Ishikawa (cell line): ENCODE results near the gene FAM120AOS.

Experiments used
- CEBPB ChIP-seq: IDR thresholded peaks from 2 replicates; pipeline ENCODE4 v1.6.1; 2012
- CREB1 ChIP-seq: IDR thresholded peaks from 2 replicates; pipeline ENCODE4 v1.6.1; 2012; ENCODE audit warnings: low read depth
- EGR1 ChIP-seq: IDR thresholded peaks from 2 replicates; pipeline ENCODE4 v1.6.1; 2012
- EP300 ChIP-seq: IDR thresholded peaks from 2 replicates; pipeline ENCODE4 v1.6.1; 2012; ENCODE audit warnings: borderline replicate concordance
- FOXM1 ChIP-seq: IDR thresholded peaks from 2 replicates; pipeline ENCODE4 v1.6.1; 2012; ENCODE audit warnings: low read depth, borderline replicate concordance
- MAX ChIP-seq: IDR thresholded peaks from 2 replicates; pipeline ENCODE4 v1.6.1; 2012
- NFIC ChIP-seq: IDR thresholded peaks from 2 replicates; pipeline ENCODE4 v1.6.1; 2012
- RAD21 ChIP-seq: IDR thresholded peaks from 2 replicates; pipeline ENCODE4 v1.6.1; 2012; ENCODE audit warnings: low read depth
- REST ChIP-seq: IDR thresholded peaks from 2 replicates; pipeline ENCODE4 v1.6.1; 2012; ENCODE audit warnings: low read depth, mild to moderate bottlenecking
- TAF1 ChIP-seq: IDR thresholded peaks from 2 replicates; pipeline ENCODE4 v1.6.1; 2012; ENCODE audit warnings: low read depth, mild to moderate bottlenecking
- TCF12 ChIP-seq: IDR thresholded peaks from 2 replicates; pipeline ENCODE4 v1.6.1; 2012; ENCODE audit warnings: low read depth
- TEAD4 ChIP-seq: IDR thresholded peaks from 2 replicates; pipeline ENCODE4 v1.6.1; 2012
- YY1 ChIP-seq: IDR thresholded peaks from 2 replicates; pipeline ENCODE4 v1.6.1; 2012; ENCODE audit warnings: low read depth
- ZBTB7A ChIP-seq: IDR thresholded peaks from 2 replicates; pipeline ENCODE4 v1.6.1; 2012; ENCODE audit warnings: low read depth
- TF ChIP-seq, protein P1 (sequence below): IDR thresholded peaks from 2 replicates; pipeline ENCODE4 v1.6.1; 2012

The FAM120AOS gene

GRCh38 chr9:93459432-93459847 is 6.1 kb upstream of the FAM120AOS start:
- no peak for TF ChIP-seq EP300
- TF ChIP-seq REST, result no peak
- no peak for TF ChIP-seq TEAD4
- TF ChIP-seq NFIC, result no peak
- no peak for TF ChIP-seq FOXM1
- no peak for TF ChIP-seq MAX
- TF ChIP-seq TCF12, result no peak
- no peak for TF ChIP-seq TAF1
- no peak for TF ChIP-seq EGR1

- no peak for TF ChIP-seq TCF12
- TF ChIP-seq MAX, result no peak
- no peak for TF ChIP-seq EGR1
- TF ChIP-seq RAD21, result no peak
- no peak for TF ChIP-seq TAF1
- no peak for TF ChIP-seq CREB1
- no peak for TF ChIP-seq YY1
- TF ChIP-seq NFIC, result no peak
- no peak for TF ChIP-seq CEBPB
- no peak for TF ChIP-seq REST
- TF ChIP-seq, protein P1, sequence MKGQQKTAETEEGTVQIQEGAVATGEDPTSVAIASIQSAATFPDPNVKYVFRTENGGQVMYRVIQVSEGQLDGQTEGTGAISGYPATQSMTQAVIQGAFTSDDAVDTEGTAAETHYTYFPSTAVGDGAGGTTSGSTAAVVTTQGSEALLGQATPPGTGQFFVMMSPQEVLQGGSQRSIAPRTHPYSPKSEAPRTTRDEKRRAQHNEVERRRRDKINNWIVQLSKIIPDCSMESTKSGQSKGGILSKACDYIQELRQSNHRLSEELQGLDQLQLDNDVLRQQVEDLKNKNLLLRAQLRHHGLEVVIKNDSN, result no peak
- TF ChIP-seq FOXM1, result no peak
- TF ChIP-seq TEAD4, result no peak
Measured at GRCh38 chr9:93458712-93459111, 5.3 kb upstream of the FAM120AOS start.

- TF ChIP-seq NFIC (no peak), FOXM1 (no peak), TCF12 (no peak), RAD21 (no peak), ZBTB7A (no peak), CEBPB (no peak), EP300 (no peak), MAX (no peak), EGR1 (no peak), TAF1 (no peak), REST (no peak), TEAD4 (no peak), CREB1 (no peak), YY1 (no peak)
- TF ChIP-seq, protein P1, result no peak
Measured at GRCh38 chr9:93457006-93457405, 3.6 kb upstream of the FAM120AOS start.

DNA sequence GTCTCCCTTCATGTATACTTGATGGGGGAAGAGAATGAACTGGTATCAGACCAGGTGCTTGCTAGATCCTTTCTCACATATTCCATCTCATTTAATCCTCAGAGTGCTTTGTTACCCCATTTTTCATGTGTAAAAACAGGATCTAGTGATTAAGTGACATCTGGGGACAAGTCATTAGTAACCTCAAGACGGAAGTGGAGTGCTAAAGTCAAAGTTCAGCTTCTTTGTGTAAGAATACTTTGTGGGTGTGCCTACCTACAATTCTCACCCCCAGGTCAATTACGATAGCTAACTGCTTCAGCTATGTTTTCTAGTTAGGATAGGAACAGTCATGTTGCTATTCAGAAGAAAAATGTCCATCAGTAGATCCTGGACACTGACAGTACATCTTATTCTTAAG is 3.1 kb upstream of the FAM120AOS start:
- TF ChIP-seq YY1 (no peak), MAX (no peak), CEBPB (no peak), FOXM1 (no peak), TCF12 (no peak), CREB1 (no peak), TEAD4 (no peak), REST (no peak), RAD21 (no peak), ZBTB7A (no peak)
- TF ChIP-seq, protein P1, result no peak
